Central memory CD8-positive, alpha-beta T cell (primary cell): Measurements from ENCODE around the gene ADGRB3.
"Not testable (repeated sequence)": the region's sequence is repeated elsewhere in the genome, so short reads cannot be mapped to it uniquely, and the experiment has no call there.

ENCODE experiments used
- ATAC-seq: fragments of 150-1000 bp; cut with Tn5 transposase; replicated peaks from 2 replicates; pipeline ENCODE4 v1.10.0; 2022; ENCODE audit warnings: mild to moderate bottlenecking, moderate FRiP score, moderate number of reproducible peaks; ENCODE audit not compliant: poor library complexity, severe bottlenecking; ENCODE audit errors: extremely low read depth
- DNase-seq, 2 donors: peaks; one replicate each; pipeline ENCODE4 v3.0.0; 2021; ENCODE audit warnings: low spot score in 2 of 2
- H3K27ac Mint-ChIP-seq: one replicate; pipeline ENCODE4 v1.8.0; 2022; ENCODE audit warnings: low read depth, mild to moderate bottlenecking, moderate library complexity, mixed read lengths
- H3K27me3 Mint-ChIP-seq: one replicate; pipeline ENCODE4 v1.8.0; 2022; ENCODE audit warnings: mixed read lengths
- H3K36me3 Mint-ChIP-seq: one replicate; pipeline ENCODE4 v1.8.0; 2022; ENCODE audit warnings: mild to moderate bottlenecking, moderate library complexity, mixed read lengths; ENCODE audit not compliant: insufficient read depth
- H3K4me1 Mint-ChIP-seq: one replicate; pipeline ENCODE4 v1.8.0; 2022; ENCODE audit warnings: mixed read lengths
- H3K4me3 Mint-ChIP-seq: one replicate; pipeline ENCODE4 v1.8.0; 2022; ENCODE audit warnings: mild to moderate bottlenecking, moderate library complexity, mixed read lengths
- H3K9me3 Mint-ChIP-seq: one replicate; pipeline ENCODE4 v1.8.0; 2022; ENCODE audit warnings: mixed read lengths

ADGRB3 gene

GRCh38 chr6:69398729-69399128 lies 763.6 kb downstream of the ADGRB3 start:
- Mint-ChIP-seq H3K36me3 (no peaks in the 10 kb centered on the region), H3K4me3 (no peak overlapping the region), H3K27me3 (no peaks in the 10 kb centered on the region), H3K27ac (no peak overlapping the region), H3K9me3 (peaks cover 7% of the 10 kb centered on the region), H3K4me1 (no peaks in the 10 kb centered on the region)
- DNase-seq = no peak
- no peak for ATAC-seq

- H3K36me3 Mint-ChIP-seq = no peaks in the 10 kb centered on the region
Observed at GRCh38 chr6:69408886-69409285, 773.8 kb downstream of the ADGRB3 start.

GRCh38 chr6:69416776-69417175 lies 781.7 kb downstream of the ADGRB3 start:
- no peak for DNase-seq
- Mint-ChIP-seq H3K4me3 (no peak overlapping the region), H3K27me3 (no peaks in the 10 kb centered on the region), H3K36me3 (no peaks in the 10 kb centered on the region), H3K4me1 (no peaks in the 10 kb centered on the region), H3K27ac (no peak overlapping the region), H3K9me3 (peaks cover 17% of the 10 kb centered on the region)
- no peak for ATAC-seq

More at GRCh38 chr6:69408886-69409285, 773.8 kb downstream of the ADGRB3 start:
- Mint-ChIP-seq H3K4me3 (no peak overlapping the region), H3K27ac (no peak overlapping the region), H3K27me3 (no peaks in the 10 kb centered on the region), H3K4me1 (no peaks in the 10 kb centered on the region), H3K9me3 (peaks cover 30% of the 10 kb centered on the region)
- ATAC-seq (no peak), DNase-seq (no peak)

GRCh38 chr6:69421269-69421668 lies 786.2 kb downstream of the ADGRB3 start:
- DNase-seq = no peak

GRCh38 chr6:69422020-69422419 lies 786.9 kb downstream of the ADGRB3 start:
- ATAC-seq = no peak

More at GRCh38 chr6:69421269-69421668, 786.2 kb downstream of the ADGRB3 start:
- H3K4me1 Mint-ChIP-seq = no peaks in the 10 kb centered on the region
- peaks cover 14% of the 10 kb centered on the region for H3K9me3 Mint-ChIP-seq
- no peak overlapping the region for H3K4me3 Mint-ChIP-seq
- no peak for ATAC-seq
- no peak overlapping the region for H3K27ac Mint-ChIP-seq
- H3K36me3 Mint-ChIP-seq = no peaks in the 10 kb centered on the region
- no peaks in the 10 kb centered on the region for H3K27me3 Mint-ChIP-seq

GRCh38 chr6:69422475-69422874 lies 787.4 kb downstream of the ADGRB3 start:
- H3K4me1 Mint-ChIP-seq = no peaks in the 10 kb centered on the region
- no peaks in the 10 kb centered on the region for H3K36me3 Mint-ChIP-seq
- H3K27me3 Mint-ChIP-seq = no peaks in the 10 kb centered on the region
- DNase-seq = no peak
- no peak overlapping the region for H3K27ac Mint-ChIP-seq
- no peak for ATAC-seq
- no peak overlapping the region for H3K4me3 Mint-ChIP-seq
- H3K9me3 Mint-ChIP-seq = peaks cover 6% of the 10 kb centered on the region

More at GRCh38 chr6:69422020-69422419, 786.9 kb downstream of the ADGRB3 start:
- Mint-ChIP-seq H3K36me3 (no peaks in the 10 kb centered on the region), H3K4me1 (no peaks in the 10 kb centered on the region), H3K27ac (no peak overlapping the region), H3K9me3 (peaks cover 11% of the 10 kb centered on the region), H3K4me3 (no peak overlapping the region), H3K27me3 (no peaks in the 10 kb centered on the region)
- no peak for DNase-seq

- DNase-seq (no peak), ATAC-seq (no peak)
- H3K4me1 Mint-ChIP-seq = no peaks in the 10 kb centered on the region
- no peak overlapping the region for H3K27ac Mint-ChIP-seq
- no peak overlapping the region for H3K4me3 Mint-ChIP-seq
- no peaks in the 10 kb centered on the region for H3K27me3 Mint-ChIP-seq
- H3K9me3 Mint-ChIP-seq = peaks cover 5% of the 10 kb centered on the region
- no peaks in the 10 kb centered on the region for H3K36me3 Mint-ChIP-seq
Observed at GRCh38 chr6:69423785-69424184, 788.7 kb downstream of the ADGRB3 start.

- DNase-seq = no peak
- Mint-ChIP-seq H3K4me1 (no peaks in the 10 kb centered on the region), H3K36me3 (no peaks in the 10 kb centered on the region), H3K27ac (no peak overlapping the region), H3K9me3 (peaks cover 5% of the 10 kb centered on the region), H3K4me3 (no peak overlapping the region), H3K27me3 (no peaks in the 10 kb centered on the region)
- no peak for ATAC-seq
Observed at GRCh38 chr6:69424581-69424980, 789.5 kb downstream of the ADGRB3 start.

- DNase-seq (no peak), ATAC-seq (no peak)
- no peaks in the 10 kb centered on the region for H3K4me1 Mint-ChIP-seq
- no peaks in the 10 kb centered on the region for H3K27me3 Mint-ChIP-seq
- no peak overlapping the region for H3K4me3 Mint-ChIP-seq
- H3K36me3 Mint-ChIP-seq = no peaks in the 10 kb centered on the region
- peaks cover 5% of the 10 kb centered on the region for H3K9me3 Mint-ChIP-seq
- no peak overlapping the region for H3K27ac Mint-ChIP-seq
Observed at GRCh38 chr6:69427882-69428281, 792.8 kb downstream of the ADGRB3 start.

GRCh38 chr6:69432168-69432567 lies 797.1 kb downstream of the ADGRB3 start:
- H3K9me3 Mint-ChIP-seq, DNase-seq, H3K4me1 Mint-ChIP-seq, ATAC-seq, H3K4me3 Mint-ChIP-seq, H3K27ac Mint-ChIP-seq, H3K27me3 Mint-ChIP-seq, H3K36me3 Mint-ChIP-seq: not testable (repeated sequence)

- not testable (repeated sequence) for H3K4me3 Mint-ChIP-seq, H3K4me1 Mint-ChIP-seq, H3K27ac Mint-ChIP-seq
Observed at GRCh38 chr6:69433116-69433515, 798.0 kb downstream of the ADGRB3 start.

GRCh38 chr6:69438113-69438512 lies 803.0 kb downstream of the ADGRB3 start:
- Mint-ChIP-seq H3K27ac (no peak overlapping the region), H3K9me3 (peaks cover 8% of the 10 kb centered on the region), H3K4me3 (no peak overlapping the region), H3K4me1 (no peaks in the 10 kb centered on the region), H3K36me3 (no peaks in the 10 kb centered on the region), H3K27me3 (no peaks in the 10 kb centered on the region)
- ATAC-seq (no peak), DNase-seq (no peak)

More at GRCh38 chr6:69433116-69433515, 798.0 kb downstream of the ADGRB3 start:
- H3K36me3 Mint-ChIP-seq, H3K9me3 Mint-ChIP-seq, H3K27me3 Mint-ChIP-seq, DNase-seq, ATAC-seq: not testable (repeated sequence)
